Measurements from ENCODE around the gene ZNF394. TPM values are rescaled to one million over a fixed set of nuclear protein-coding genes. Genes with fewer than 3 reads are reported as not detected.
"Not testable (repeated sequence)": the region's sequence is repeated elsewhere in the genome, so short reads cannot be mapped to it uniquely, and the experiment has no call there.

The ZNF394 gene
- total and polyA plus RNA-seq, 4 donors: 14.9 to 32.3 (median 30.6) TPM

DNA sequence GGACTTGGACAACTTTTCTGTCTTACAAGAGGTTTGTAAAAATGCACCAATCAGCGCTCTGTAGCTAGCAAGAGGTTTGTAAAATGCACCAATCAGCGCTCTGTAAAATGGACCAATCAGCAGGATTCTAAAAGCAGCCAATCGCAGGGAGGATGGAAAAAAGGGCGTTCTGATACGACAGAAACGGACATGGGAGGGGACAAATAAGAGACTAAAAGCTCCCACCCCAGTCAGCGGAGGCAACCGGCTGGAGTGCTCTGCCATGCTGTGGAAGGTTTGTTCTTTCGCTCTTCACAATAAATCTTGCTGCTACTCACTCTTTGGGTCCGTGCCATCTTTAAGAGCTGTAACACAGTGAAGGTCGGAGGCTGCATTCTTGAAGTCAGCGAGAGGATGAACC is 1.2 kb upstream of the ZNF394 start:
- H3K4me3 ChIP-seq (ENCODE audit: low read length in 2 of 2); H3K27me3 ChIP-seq (ENCODE audit: control insufficient read depth in 1 of 2, insufficient read depth in 2 of 2, low read length in 1 of 2); H3K9me3 ChIP-seq (ENCODE audit: control insufficient read depth, low read length); H3K4me1 ChIP-seq (ENCODE audit: control insufficient read depth in 1 of 2, insufficient read depth in 2 of 2, low read length in 2 of 2); H3K27ac ChIP-seq (ENCODE audit: low read depth in 1 of 2, low read length in 2 of 2); ATAC-seq (ENCODE audit: low FRiP score); H3K36me3 ChIP-seq (ENCODE audit: control insufficient read depth in 1 of 2, insufficient read depth in 2 of 2, low read length in 1 of 2): not testable (repeated sequence)
- intact Hi-C loops (cut with DNase I): loop anchor here (5.0 kb wide), 1 partner anchor 51 kb away; the partner anchor contains the start of gene FAM200A (in 2 of the 2)
- WGBS, 2 donors: 90 to 93% methylated on average over 12 of the region's 12 CpGs
- peak in 1 of 2 donors; percentile 60 for DNase-seq

GRCh38 chr7:99500637-99501009 is 542 bp upstream of the ZNF394 start:
- peak overlapping the region; percentile 76 to 91 for H3K4me3 ChIP-seq (ENCODE audit: low read length in 2 of 2)
- intact Hi-C loops (cut with DNase I): loop anchor here (5.0 kb wide), 1 partner anchor 52 kb away; the partner anchor contains the start of gene FAM200A (in 2 of the 2)
- WGBS, 2 donors: 43 to 47% methylated on average over 16 of the region's 16 CpGs
- H3K27me3 ChIP-seq (ENCODE audit: control insufficient read depth in 1 of 2, insufficient read depth in 2 of 2, low read length in 1 of 2): no peaks in the 10 kb centered on the region
- DNase-seq: peak in 1 of 2 donors; percentile 62
- no peaks in the 10 kb centered on the region for H3K4me1 ChIP-seq (ENCODE audit: control insufficient read depth in 1 of 2, insufficient read depth in 2 of 2, low read length in 2 of 2)
- H3K9me3 ChIP-seq (ENCODE audit: control insufficient read depth, low read length): no peaks in the 10 kb centered on the region
- H3K36me3 ChIP-seq (ENCODE audit: control insufficient read depth in 1 of 2, insufficient read depth in 2 of 2, low read length in 1 of 2): peaks cover 0 to 2% of the 10 kb centered on the region in 2 donors
- no peak for ATAC-seq (ENCODE audit: low FRiP score)
- peak overlapping the region in 1 of 2 donors; percentile 83 for H3K27ac ChIP-seq (ENCODE audit: low read depth in 1 of 2, low read length in 2 of 2)

GRCh38 chr7:99499371-99499720 is 735 bp downstream of the ZNF394 start:
- Histone ChIP-seq H3K36me3 (ENCODE audit: control insufficient read depth in 1 of 2, insufficient read depth in 2 of 2, low read length in 1 of 2) (peaks cover 0 to 3% of the 10 kb centered on the region in 2 donors), H3K4me1 (ENCODE audit: control insufficient read depth in 1 of 2, insufficient read depth in 2 of 2, low read length in 2 of 2) (no peaks in the 10 kb centered on the region), H3K27ac (ENCODE audit: low read depth in 1 of 2, low read length in 2 of 2) (peak overlapping the region in 1 of 2 donors; percentile 83), H3K9me3 (ENCODE audit: control insufficient read depth, low read length) (peaks cover under 1% of the 10 kb centered on the region), H3K4me3 (ENCODE audit: low read length in 2 of 2) (peak overlapping the region; percentile 76 to 91), H3K27me3 (ENCODE audit: control insufficient read depth in 1 of 2, insufficient read depth in 2 of 2, low read length in 1 of 2) (no peaks in the 10 kb centered on the region)
- DNase-seq (no peak), ATAC-seq (ENCODE audit: low FRiP score) (no peak)
- 0 to 1% methylated on average over 14 of the region's 14 CpGs for WGBS, 2 donors
- intact Hi-C loops (cut with DNase I): no loop called here

- ATAC-seq (ENCODE audit: low FRiP score) (no peak), DNase-seq (no peak)
- H3K9me3 ChIP-seq (ENCODE audit: control insufficient read depth, low read length): peaks cover 7% of the 10 kb centered on the region
- H3K4me3 ChIP-seq (ENCODE audit: low read length in 2 of 2): peak overlapping the region in 1 of 2 donors; percentile 91
- no peaks in the 10 kb centered on the region for H3K4me1 ChIP-seq (ENCODE audit: control insufficient read depth in 1 of 2, insufficient read depth in 2 of 2, low read length in 2 of 2)
- H3K27me3 ChIP-seq (ENCODE audit: control insufficient read depth in 1 of 2, insufficient read depth in 2 of 2, low read length in 1 of 2): no peaks in the 10 kb centered on the region
- no peak overlapping the region for H3K27ac ChIP-seq (ENCODE audit: low read depth in 1 of 2, low read length in 2 of 2)
- peaks cover 2 to 10% of the 10 kb centered on the region in 2 donors for H3K36me3 ChIP-seq (ENCODE audit: control insufficient read depth in 1 of 2, insufficient read depth in 2 of 2, low read length in 1 of 2)
- intact Hi-C loops (cut with DNase I): no loop called here
- WGBS, 2 donors: 77 to 78% methylated on average over 11 of the region's 11 CpGs
These were observed 1.5 kb downstream of the ZNF394 start for GRCh38 chr7:99498546-99498944.

DNA sequence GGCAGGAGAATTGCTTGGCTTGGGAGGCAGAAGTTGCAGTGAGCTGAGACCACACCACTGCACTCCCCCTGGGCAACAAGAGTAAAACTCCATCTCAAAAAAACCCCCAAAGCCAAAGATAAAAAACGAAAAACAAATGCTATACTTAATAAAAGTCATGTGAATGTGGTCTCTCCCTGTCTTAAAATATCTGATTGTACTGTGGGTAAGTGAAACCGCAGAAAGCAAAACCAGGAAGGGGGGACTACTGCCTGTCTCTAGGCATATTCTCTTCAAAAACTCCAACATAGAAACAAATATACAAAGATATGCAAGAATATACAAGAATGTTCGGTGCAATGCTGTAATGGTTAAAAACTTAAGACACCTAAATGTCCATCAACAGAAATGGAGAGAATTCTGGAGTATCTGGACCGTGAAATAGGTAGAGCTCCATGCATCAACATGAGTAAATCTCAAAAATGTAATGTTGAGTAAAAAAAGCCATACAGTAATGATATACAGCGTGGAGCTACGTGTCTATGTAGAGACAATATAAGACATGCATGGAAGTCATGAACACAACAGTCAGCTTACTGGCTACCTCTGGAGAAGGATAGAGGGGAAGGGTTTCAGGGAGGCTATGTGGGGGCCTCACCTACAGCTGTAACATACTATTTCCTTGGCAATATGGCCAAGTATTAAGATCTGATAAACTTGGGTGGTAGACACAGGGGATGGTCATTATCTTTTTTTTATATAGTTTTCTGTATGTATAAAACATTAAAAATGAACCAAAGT is 2.1 kb downstream of the ZNF394 start:
- Histone ChIP-seq H3K4me1 (ENCODE audit: control insufficient read depth in 1 of 2, insufficient read depth in 2 of 2, low read length in 2 of 2) (no peaks in the 10 kb centered on the region), H3K27me3 (ENCODE audit: control insufficient read depth in 1 of 2, insufficient read depth in 2 of 2, low read length in 1 of 2) (no peaks in the 10 kb centered on the region), H3K9me3 (ENCODE audit: control insufficient read depth, low read length) (peaks cover 8% of the 10 kb centered on the region), H3K4me3 (ENCODE audit: low read length in 2 of 2) (peak overlapping the region in 1 of 2 donors; percentile 2), H3K36me3 (ENCODE audit: control insufficient read depth in 1 of 2, insufficient read depth in 2 of 2, low read length in 1 of 2) (peaks cover 4 to 10% of the 10 kb centered on the region in 2 donors), H3K27ac (ENCODE audit: low read depth in 1 of 2, low read length in 2 of 2) (no peak overlapping the region)
- DNase-seq (no peak), ATAC-seq (ENCODE audit: low FRiP score) (no peak)
- intact Hi-C loops (cut with DNase I): no loop called here
- WGBS, 2 donors: 84 to 85% methylated on average over 6 of the region's 6 CpGs

GRCh38 chr7:99493823-99494222 is 6.3 kb downstream of the ZNF394 start:
- Histone ChIP-seq H3K4me1 (ENCODE audit: control insufficient read depth in 1 of 2, insufficient read depth in 2 of 2, low read length in 2 of 2) (no peaks in the 10 kb centered on the region), H3K36me3 (ENCODE audit: control insufficient read depth in 1 of 2, insufficient read depth in 2 of 2, low read length in 1 of 2) (peaks cover 4 to 10% of the 10 kb centered on the region in 2 donors), H3K9me3 (ENCODE audit: control insufficient read depth, low read length) (peaks cover 8% of the 10 kb centered on the region), H3K4me3 (ENCODE audit: low read length in 2 of 2) (no peak overlapping the region), H3K27ac (ENCODE audit: low read depth in 1 of 2, low read length in 2 of 2) (no peak overlapping the region), H3K27me3 (ENCODE audit: control insufficient read depth in 1 of 2, insufficient read depth in 2 of 2, low read length in 1 of 2) (no peaks in the 10 kb centered on the region)
- intact Hi-C loops (cut with DNase I): no loop called here
- no peak for DNase-seq
- 98 to 99% methylated on average over 6 of the region's 6 CpGs for WGBS, 2 donors
- no peak for ATAC-seq (ENCODE audit: low FRiP score)

GRCh38 chr7:99490878-99491277 is 9.2 kb downstream of the ZNF394 start:
- DNase-seq (no peak), ATAC-seq (ENCODE audit: low FRiP score) (no peak)
- H3K4me1 ChIP-seq (ENCODE audit: control insufficient read depth in 1 of 2, insufficient read depth in 2 of 2, low read length in 2 of 2): no peaks in the 10 kb centered on the region
- no peak overlapping the region for H3K4me3 ChIP-seq (ENCODE audit: low read length in 2 of 2)
- WGBS, 2 donors: 64 to 70% methylated on average over 3 of the region's 3 CpGs
- peaks cover 4 to 9% of the 10 kb centered on the region in 2 donors for H3K36me3 ChIP-seq (ENCODE audit: control insufficient read depth in 1 of 2, insufficient read depth in 2 of 2, low read length in 1 of 2)
- H3K27ac ChIP-seq (ENCODE audit: low read depth in 1 of 2, low read length in 2 of 2): no peak overlapping the region
- intact Hi-C loops (cut with DNase I): no loop called here
- peaks cover 8% of the 10 kb centered on the region for H3K9me3 ChIP-seq (ENCODE audit: control insufficient read depth, low read length)
- no peaks in the 10 kb centered on the region for H3K27me3 ChIP-seq (ENCODE audit: control insufficient read depth in 1 of 2, insufficient read depth in 2 of 2, low read length in 1 of 2)

- no peaks in the 10 kb centered on the region for H3K4me1 ChIP-seq (ENCODE audit: control insufficient read depth in 1 of 2, insufficient read depth in 2 of 2, low read length in 2 of 2)
- H3K4me3 ChIP-seq (ENCODE audit: low read length in 2 of 2): no peak overlapping the region
- intact Hi-C loops (cut with DNase I): no loop called here
- WGBS, 2 donors: 88 to 89% methylated on average over 4 of the region's 4 CpGs
- H3K9me3 ChIP-seq (ENCODE audit: control insufficient read depth, low read length): peaks cover 7% of the 10 kb centered on the region
- peaks cover 4 to 9% of the 10 kb centered on the region in 2 donors for H3K36me3 ChIP-seq (ENCODE audit: control insufficient read depth in 1 of 2, insufficient read depth in 2 of 2, low read length in 1 of 2)
- ATAC-seq (ENCODE audit: low FRiP score) (no peak), DNase-seq (peak in 1 of 2 donors; percentile 13)
- H3K27me3 ChIP-seq (ENCODE audit: control insufficient read depth in 1 of 2, insufficient read depth in 2 of 2, low read length in 1 of 2): no peaks in the 10 kb centered on the region
- no peak overlapping the region for H3K27ac ChIP-seq (ENCODE audit: low read depth in 1 of 2, low read length in 2 of 2)
These were observed 10.8 kb downstream of the ZNF394 start for GRCh38 chr7:99489235-99489634.

- ATAC-seq (ENCODE audit: low FRiP score): no peak
- 84 to 87% methylated on average over 5 of the region's 5 CpGs for WGBS, 2 donors
- intact Hi-C loops (cut with DNase I): no loop called here
- DNase-seq: no peak
- no peaks in the 10 kb centered on the region for H3K4me1 ChIP-seq (ENCODE audit: control insufficient read depth in 1 of 2, insufficient read depth in 2 of 2, low read length in 2 of 2)
- H3K4me3 ChIP-seq (ENCODE audit: low read length in 2 of 2): no peak overlapping the region
- H3K27me3 ChIP-seq (ENCODE audit: control insufficient read depth in 1 of 2, insufficient read depth in 2 of 2, low read length in 1 of 2): no peaks in the 10 kb centered on the region
- no peaks in the 10 kb centered on the region for H3K9me3 ChIP-seq (ENCODE audit: control insufficient read depth, low read length)
- H3K36me3 ChIP-seq (ENCODE audit: control insufficient read depth in 1 of 2, insufficient read depth in 2 of 2, low read length in 1 of 2): peaks cover 0 to 2% of the 10 kb centered on the region in 2 donors
- H3K27ac ChIP-seq (ENCODE audit: low read depth in 1 of 2, low read length in 2 of 2): no peak overlapping the region
These were observed 15.0 kb downstream of the ZNF394 start for GRCh38 chr7:99485094-99485493.
